Measurements from ENCODE around the gene CBL.

CBL gene

DNA sequence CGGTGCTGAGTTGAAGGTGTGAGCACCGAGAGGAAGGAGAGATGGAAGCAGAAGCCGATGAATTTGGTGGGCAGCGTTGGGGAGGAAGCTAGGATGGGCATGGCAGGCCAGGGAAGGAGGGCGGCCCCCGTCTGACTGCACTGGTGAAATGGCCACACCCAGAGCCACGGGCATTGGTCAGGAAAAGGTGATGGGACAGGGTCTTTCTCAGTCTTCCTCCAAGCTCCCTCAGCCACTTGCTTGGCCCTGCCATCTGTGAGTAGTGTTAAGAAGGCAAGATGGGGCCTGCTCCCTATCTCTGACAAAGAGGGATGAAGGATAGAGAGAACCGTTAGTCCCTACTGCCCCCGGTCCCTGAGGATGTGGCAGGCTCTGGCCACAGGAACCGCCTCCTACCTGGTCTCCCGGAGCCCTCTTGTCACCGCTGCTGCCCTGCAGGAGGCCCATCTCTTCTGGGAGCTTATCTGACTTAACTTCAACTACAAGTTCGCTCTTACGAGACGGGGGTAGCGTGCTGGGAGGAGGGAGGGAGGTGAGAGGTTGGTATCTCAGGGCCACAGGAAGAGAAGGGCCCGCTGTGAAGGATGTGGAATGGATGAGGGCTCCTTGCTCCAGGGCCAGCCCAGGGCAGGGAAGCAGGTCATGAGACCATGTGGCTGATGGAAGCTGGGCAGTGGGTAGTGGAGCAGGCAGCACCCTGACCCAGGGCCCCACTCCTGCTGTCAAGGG, 104.0 kb downstream of the CBL start:
- CTCF ChIA-PET = interaction anchor here (0.9 to 14.7 kb wide), 4 partner anchors 13 to 164 kb away, joined by 3 to 150 read pairs (median 4); partner anchors contain the start of gene C1QTNF5
- POLR2A ChIA-PET = no interaction called here
- TF ChIP-seq, protein P1, sequence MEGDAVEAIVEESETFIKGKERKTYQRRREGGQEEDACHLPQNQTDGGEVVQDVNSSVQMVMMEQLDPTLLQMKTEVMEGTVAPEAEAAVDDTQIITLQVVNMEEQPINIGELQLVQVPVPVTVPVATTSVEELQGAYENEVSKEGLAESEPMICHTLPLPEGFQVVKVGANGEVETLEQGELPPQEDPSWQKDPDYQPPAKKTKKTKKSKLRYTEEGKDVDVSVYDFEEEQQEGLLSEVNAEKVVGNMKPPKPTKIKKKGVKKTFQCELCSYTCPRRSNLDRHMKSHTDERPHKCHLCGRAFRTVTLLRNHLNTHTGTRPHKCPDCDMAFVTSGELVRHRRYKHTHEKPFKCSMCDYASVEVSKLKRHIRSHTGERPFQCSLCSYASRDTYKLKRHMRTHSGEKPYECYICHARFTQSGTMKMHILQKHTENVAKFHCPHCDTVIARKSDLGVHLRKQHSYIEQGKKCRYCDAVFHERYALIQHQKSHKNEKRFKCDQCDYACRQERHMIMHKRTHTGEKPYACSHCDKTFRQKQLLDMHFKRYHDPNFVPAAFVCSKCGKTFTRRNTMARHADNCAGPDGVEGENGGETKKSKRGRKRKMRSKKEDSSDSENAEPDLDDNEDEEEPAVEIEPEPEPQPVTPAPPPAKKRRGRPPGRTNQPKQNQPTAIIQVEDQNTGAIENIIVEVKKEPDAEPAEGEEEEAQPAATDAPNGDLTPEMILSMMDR (IDR thresholded peaks at IDR 0.05; ENCODE audit: insufficient read depth, low read length, missing control alignments) = no peak
- DNase-seq (ENCODE audit: low read depth, low spot score) = no peak
- no peak overlapping the region for H3K4me3 ChIP-seq (ENCODE audit: low read depth, low read length)

DNA sequence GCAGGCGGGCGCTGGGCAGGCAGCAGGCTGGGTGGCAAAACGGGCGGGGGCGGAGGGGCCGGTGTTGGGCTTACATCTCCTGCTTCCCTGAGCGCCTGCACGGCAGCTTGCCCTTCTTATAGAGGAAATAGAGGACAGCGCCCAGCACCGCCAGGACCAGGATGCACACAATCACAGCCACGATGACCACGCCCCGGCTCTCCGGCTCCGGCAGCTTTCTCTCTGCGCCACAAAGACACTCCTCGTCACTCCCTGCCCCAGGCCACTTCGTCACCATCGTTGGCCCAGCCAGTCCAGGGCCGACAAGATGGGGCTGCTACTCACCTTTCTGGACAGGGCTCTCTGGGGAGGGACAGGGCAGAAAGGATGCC, 104.5 kb downstream of the CBL start:
- H3K4me3 ChIP-seq (ENCODE audit: low read depth, low read length) = no peak overlapping the region
- no peak for DNase-seq (ENCODE audit: low read depth, low spot score)
- ChIA-PET POLR2A (no interaction called here), CTCF (interaction anchor here (14.7 kb wide), 1 partner anchor 13 kb away, joined by 150 read pairs; no protein-coding TSS in a partner anchor)
- TF ChIP-seq, protein P1 (IDR thresholded peaks at IDR 0.05; ENCODE audit: insufficient read depth, low read length, missing control alignments) = no peak

DNA sequence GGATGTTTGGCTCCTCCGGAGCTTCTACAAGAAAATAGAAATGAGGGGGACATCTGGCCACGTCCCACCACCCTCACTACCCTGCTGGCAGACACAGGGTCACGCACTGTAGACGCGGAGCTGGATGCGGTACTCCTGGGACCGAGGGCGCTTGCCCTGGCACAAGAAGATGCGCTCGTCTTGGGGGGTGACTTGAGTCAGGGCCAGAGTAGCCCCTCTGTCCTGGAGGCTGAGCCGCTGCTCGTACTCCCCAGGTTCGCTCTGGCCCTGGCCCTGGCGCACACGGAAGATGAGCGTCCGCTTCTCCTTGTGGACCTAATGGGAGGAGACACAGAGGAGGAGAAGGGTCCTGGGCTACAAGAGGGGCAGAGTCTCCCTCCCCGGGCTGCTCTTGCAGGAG, 108.6 kb downstream of the CBL start:
- TF ChIP-seq, protein P1 (IDR thresholded peaks at IDR 0.05; ENCODE audit: insufficient read depth, low read length, missing control alignments) = no peak
- DNase-seq (ENCODE audit: low read depth, low spot score) = no peak
- CTCF ChIA-PET = interaction anchor here (1.3 to 14.7 kb wide), 6 partner anchors 7 to 159 kb away, joined by 3 to 150 read pairs (median 20); partner anchors contain the start of gene CBL
- POLR2A ChIA-PET = no interaction called here
- peak overlapping the region; percentile 73 for H3K4me3 ChIP-seq (ENCODE audit: low read depth, low read length)

DNA sequence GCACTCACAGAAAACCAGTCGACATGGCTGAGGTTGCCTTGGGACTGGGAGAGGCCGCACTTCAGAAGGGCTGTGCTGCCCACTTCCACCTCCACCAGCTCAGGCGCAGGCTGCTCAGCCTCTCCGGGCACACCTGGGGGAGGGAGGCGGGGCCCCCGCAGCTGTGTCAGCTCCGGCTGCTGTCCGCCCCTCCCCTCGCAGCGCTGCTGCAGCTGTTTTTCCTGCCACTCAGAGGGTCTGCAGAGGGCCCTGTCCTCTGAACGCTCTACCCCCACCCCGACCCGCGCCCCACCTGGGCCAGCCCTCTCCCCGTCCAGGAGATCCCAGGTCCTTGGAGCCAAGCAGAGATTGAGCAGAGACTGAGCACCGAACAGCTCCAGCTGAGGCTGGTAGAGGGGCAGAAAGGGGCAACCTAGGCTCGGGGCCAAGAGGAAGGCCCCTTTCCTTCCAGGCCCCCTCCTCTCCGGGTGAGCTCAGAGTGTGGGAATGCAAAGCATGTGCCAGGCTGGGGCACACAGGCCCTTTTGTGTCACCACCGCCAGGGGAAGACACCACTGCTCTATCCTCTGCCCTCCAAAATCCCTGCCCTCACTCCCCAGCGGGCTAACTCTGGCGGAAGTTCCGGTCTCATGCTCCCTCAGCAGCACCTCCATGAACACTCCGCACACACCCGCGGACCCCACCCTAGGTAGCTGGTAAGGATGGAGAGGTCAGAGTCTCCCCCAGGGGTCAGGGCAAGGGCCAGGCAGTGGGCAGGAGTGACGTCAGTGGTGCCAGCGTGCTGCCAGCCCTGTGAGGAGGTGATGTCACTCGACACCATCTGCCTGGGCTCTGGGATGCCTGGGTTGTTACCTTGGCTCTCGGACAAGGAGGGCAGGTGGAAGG, 109.2 kb downstream of the CBL start:
- peak overlapping the region; percentile 73 for H3K4me3 ChIP-seq (ENCODE audit: low read depth, low read length)
- POLR2A ChIA-PET = interaction anchor here (1.1 kb wide), 1 partner anchor 220 kb away, joined by 3 read pairs; a partner anchor contains a TSS
- DNase-seq (ENCODE audit: low read depth, low spot score) = no peak
- TF ChIP-seq, protein P1 (IDR thresholded peaks at IDR 0.05; ENCODE audit: insufficient read depth, low read length, missing control alignments) = peak; percentile 30
- CTCF ChIA-PET = interaction anchor here (1.1 to 14.7 kb wide), 10 partner anchors 8 to 159 kb away, joined by 3 to 150 read pairs (median 4); partner anchors contain the start of gene CBL

DNA sequence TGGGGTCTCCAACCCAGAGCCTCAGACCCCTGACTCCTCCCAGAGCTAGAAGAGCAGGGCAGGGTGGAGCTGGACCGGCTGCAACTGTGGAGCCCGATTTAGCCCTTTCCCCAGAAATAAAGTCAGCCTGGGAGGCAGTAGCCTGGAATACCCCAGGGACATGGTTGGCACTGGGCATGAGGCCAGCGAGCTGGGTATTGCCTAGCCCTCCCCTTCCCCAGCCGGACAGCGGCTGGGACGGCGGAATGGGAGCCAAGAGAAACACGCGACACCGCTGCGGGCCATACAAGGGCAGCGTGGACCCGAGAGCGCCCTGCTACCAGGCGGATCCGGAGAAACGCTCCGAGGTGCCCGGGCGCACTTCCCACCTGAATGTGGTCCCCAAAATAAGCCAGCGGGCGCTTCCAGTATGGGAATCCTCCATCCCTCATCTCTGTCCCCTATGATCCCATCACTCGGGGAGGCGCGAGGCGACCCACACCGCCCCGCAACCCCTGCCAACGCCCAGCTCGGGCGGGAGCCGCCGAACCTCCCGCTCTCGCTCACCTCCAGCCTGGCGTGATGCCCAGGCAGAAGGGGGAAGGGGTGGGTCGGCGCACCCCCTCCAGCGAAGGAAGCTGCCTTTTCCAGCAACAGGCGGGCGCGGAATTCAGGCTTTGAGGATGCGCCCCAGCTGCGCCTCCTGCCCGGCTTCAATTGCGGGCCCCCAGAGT, 110.0 kb downstream of the CBL start:
- ChIA-PET CTCF (interaction anchor here (0.9 to 14.7 kb wide), 11 partner anchors 7 to 159 kb away, joined by 3 to 150 read pairs (median 4); partner anchors contain the start of gene CBL), POLR2A (interaction anchor here (0.9 to 1.1 kb wide), 2 partner anchors 209 to 221 kb away, joined by 3 read pairs; partner anchors contain the start of gene C2CD2L)
- no peak for DNase-seq (ENCODE audit: low read depth, low spot score)
- H3K4me3 ChIP-seq (ENCODE audit: low read depth, low read length) = peak overlapping the region; percentile 73
- TF ChIP-seq, protein P1 (IDR thresholded peaks at IDR 0.05; ENCODE audit: insufficient read depth, low read length, missing control alignments) = no peak
